K562 (cell line): ENCODE measurements around the gene SOX12. TPM values are rescaled to one million over a fixed set of nuclear protein-coding genes. Genes with fewer than 3 reads are reported as not detected.
A peak's percentile ranks its signal among the peaks of the same experiment; 100 is the strongest.

Experiments used
- CREBBP ChIP-seq: IDR thresholded peaks from one replicate; pipeline ENCODE4 v1.6.1; 2012; ENCODE audit warnings: low read depth, mild to moderate bottlenecking, control low read depth, inconsistent platforms, low read length
- FOXP1 ChIP-seq: sonication (generic); formaldehyde crosslinking; IDR thresholded peaks from 2 replicates; pipeline ENCODE4 v1.8.0; 2022; ENCODE audit warnings: mild to moderate bottlenecking, missing genetic modification reagents
- KDM4B ChIP-seq, 2 experiments: fragments of 450-650 bp in 1 of 2; sonication (generic) in 1 of 2; IDR thresholded peaks; 2 replicates each; pipeline ENCODE4 v1.6.1; 2016 to 2017; ENCODE audit warnings: borderline replicate concordance in 2 of 2, antibody characterized with exemption in 1 of 2, low read depth in 1 of 2, mild to moderate bottlenecking in 1 of 2
- MTA3 ChIP-seq: fragments of 450-650 bp; formaldehyde crosslinking; IDR thresholded peaks from 2 replicates; pipeline ENCODE4 v1.6.1; 2017; ENCODE audit warnings: mild to moderate bottlenecking, borderline replicate concordance
- PATZ1 ChIP-seq: fragments of 250-450 bp; sonication (Bioruptor Pico); IDR thresholded peaks from 2 replicates; pipeline ENCODE4 v1.5.0; 2020; ENCODE audit warnings: mild to moderate bottlenecking, borderline replicate concordance
- POLR2G ChIP-seq: fragments of 200-400 bp; formaldehyde crosslinking; IDR thresholded peaks from 2 replicates; pipeline ENCODE4 v1.6.1; 2017; ENCODE audit warnings: low read depth, mild to moderate bottlenecking, antibody characterized with exemption, low read length, moderate library complexity
- RBFOX2 ChIP-seq: fragments of 200-400 bp; formaldehyde crosslinking; IDR thresholded peaks from 2 replicates; pipeline ENCODE4 v1.6.1; 2017; ENCODE audit warnings: low read depth, mild to moderate bottlenecking, low read length, moderate library complexity
- STAT5B ChIP-seq: fragments of 250-450 bp; sonication (Bioruptor Pico); IDR thresholded peaks from 2 replicates; pipeline ENCODE4 v1.8.0; 2021; ENCODE audit warnings: mild to moderate bottlenecking, inconsistent platforms
- U2AF1 ChIP-seq: fragments of 200-400 bp; formaldehyde crosslinking; optimal IDR thresholded peaks from 2 replicates; pipeline ENCODE3; 2017; ENCODE audit warnings: mild to moderate bottlenecking, low read depth, low read length, moderate library complexity
- UBTF ChIP-seq, 2 experiments: IDR thresholded peaks; 2 replicates each; pipeline ENCODE4 v1.6.1; 2012; ENCODE audit warnings: improper control_type of control experiment in 2 of 2, low read depth in 2 of 2, low read length in 2 of 2, borderline replicate concordance in 1 of 2
- ZNF639 ChIP-seq, 2 experiments: fragments of 200-800 bp in 1 of 2; sonication (Bioruptor generic) in 1 of 2; sonication (generic) in 1 of 2; formaldehyde crosslinking in 1 of 2; IDR thresholded peaks in 1 of 2; conservative IDR thresholded peaks in 1 of 2; 2 replicates each; pipeline versions ENCODE4 v1.5.0 to v1.6.1; 2016 to 2020; ENCODE audit warnings: missing compliant biosample characterization in 1 of 2, missing genetic modification characterization in 1 of 2, missing genetic modification reagents in 1 of 2
- polyA plus RNA-seq, 8 experiments: library from polyadenylated mRNA; depleted of rRNA in 4 of 8; stranded (reverse) in 5 of 8; unstranded in 3 of 8; fragments of >200 nt; fragmentation: Nextera tagmentation in 2 of 8; fragmentation: Illumina TruSeq in 1 of 8; extraction: Ambion mirVana in 2 of 8; extraction: Trizol in 1 of 8; gene quantifications; 2 replicates each; pipeline versions ENCODE4 v1.2.1 to v1.2.3, GENCODE V29; 2011 to 2014; ENCODE audit warnings: inconsistent platforms in 1 of 8, missing spikeins in 1 of 8
- total RNA-seq, 7 experiments: library from RNA; depleted of rRNA in 6 of 7; stranded (reverse); fragments of >200 nt in 6 of 7; fragmentation: Illumina TruSeq in 2 of 7; extraction: Trizol in 2 of 7; gene quantifications; 2 replicates each; pipeline versions ENCODE4 v1.2.1 to v1.2.3, GENCODE V29; 2011 to 2021; ENCODE audit warnings: low replicate concordance in 1 of 7
- TF ChIP-seq, protein P1 (sequence below): sonication (generic); formaldehyde crosslinking; IDR thresholded peaks from 2 replicates; pipeline ENCODE4 v1.8.0; 2022; ENCODE audit warnings: missing genetic modification reagents, mild to moderate bottlenecking, moderate library complexity, borderline replicate concordance
- TF ChIP-seq, protein P2 (sequence below): sonication (generic); formaldehyde crosslinking; IDR thresholded peaks from 2 replicates; pipeline ENCODE4 v1.8.0; 2022; ENCODE audit warnings: mild to moderate bottlenecking, missing genetic modification reagents

Gene SOX12
- total and polyA plus RNA-seq, 9 of the 15 experiments (the other 6 are each of a cell fraction or from before 2014, with no cell fraction given) = 0.42 to 26.3 (median 2.6) TPM

DNA sequence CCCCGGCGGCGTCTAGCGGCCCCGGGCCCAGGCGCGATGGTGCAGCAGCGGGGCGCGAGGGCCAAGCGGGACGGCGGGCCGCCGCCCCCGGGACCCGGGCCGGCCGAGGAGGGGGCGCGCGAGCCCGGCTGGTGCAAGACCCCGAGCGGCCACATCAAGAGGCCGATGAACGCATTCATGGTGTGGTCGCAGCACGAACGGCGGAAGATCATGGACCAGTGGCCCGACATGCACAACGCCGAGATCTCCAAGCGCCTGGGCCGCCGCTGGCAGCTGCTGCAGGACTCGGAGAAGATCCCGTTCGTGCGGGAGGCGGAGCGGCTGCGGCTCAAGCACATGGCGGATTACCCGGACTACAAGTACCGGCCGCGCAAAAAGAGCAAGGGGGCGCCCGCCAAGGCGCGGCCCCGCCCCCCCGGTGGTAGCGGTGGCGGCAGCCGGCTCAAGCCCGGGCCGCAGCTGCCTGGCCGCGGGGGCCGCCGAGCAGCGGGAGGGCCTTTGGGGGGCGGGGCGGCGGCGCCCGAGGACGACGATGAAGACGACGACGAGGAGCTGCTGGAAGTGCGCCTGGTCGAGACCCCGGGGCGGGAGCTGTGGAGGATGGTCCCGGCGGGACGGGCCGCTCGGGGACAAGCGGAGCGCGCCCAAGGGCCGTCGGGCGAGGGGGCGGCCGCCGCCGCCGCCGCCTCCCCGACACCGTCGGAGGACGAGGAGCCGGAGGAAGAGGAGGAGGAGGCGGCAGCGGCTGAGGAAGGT is 715 bp downstream of the SOX12 start (continued):
- TF ChIP-seq PATZ1 (CRISPR knock-in tag) (no peak), KDM4B (IDR thresholded peaks at IDR 0.05; ENCODE audit: borderline replicate concordance in 2 of 2, low read depth in 1 of 2) (no peak), MTA3 (0 out of 2 replicates have a peak, but pooled peaks have one; percentile 45), ZNF639 (CRISPR knock-in tag; conservative IDR thresholded peaks at IDR 0.05 in 1 of 2, IDR thresholded peaks at IDR 0.05 in 1 of 2) (peak in 1 of 2 experiments; percentile 21; a peak in 1 of 4 replicates), CREBBP (no peak), RBFOX2 (peak; percentile 73), FOXP1 (no peak), STAT5B (no peak), U2AF1 (no peak), POLR2G (peak; percentile 65), UBTF (IDR thresholded peaks at IDR 0.05; ENCODE audit: borderline replicate concordance in 1 of 2, low read depth in 2 of 2, low read length in 2 of 2) (0 out of 4 replicates have a peak, but pooled peaks have one; percentile 58 to 78)
- TF ChIP-seq, protein P1, sequence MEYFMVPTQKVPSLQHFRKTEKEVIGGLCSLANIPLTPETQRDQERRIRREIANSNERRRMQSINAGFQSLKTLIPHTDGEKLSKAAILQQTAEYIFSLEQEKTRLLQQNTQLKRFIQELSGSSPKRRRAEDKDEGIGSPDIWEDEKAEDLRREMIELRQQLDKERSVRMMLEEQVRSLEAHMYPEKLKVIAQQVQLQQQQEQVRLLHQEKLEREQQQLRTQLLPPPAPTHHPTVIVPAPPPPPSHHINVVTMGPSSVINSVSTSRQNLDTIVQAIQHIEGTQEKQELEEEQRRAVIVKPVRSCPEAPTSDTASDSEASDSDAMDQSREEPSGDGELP = peak; percentile 38; the same call in 1 of the 2 replicates
- TF ChIP-seq, protein P2, sequence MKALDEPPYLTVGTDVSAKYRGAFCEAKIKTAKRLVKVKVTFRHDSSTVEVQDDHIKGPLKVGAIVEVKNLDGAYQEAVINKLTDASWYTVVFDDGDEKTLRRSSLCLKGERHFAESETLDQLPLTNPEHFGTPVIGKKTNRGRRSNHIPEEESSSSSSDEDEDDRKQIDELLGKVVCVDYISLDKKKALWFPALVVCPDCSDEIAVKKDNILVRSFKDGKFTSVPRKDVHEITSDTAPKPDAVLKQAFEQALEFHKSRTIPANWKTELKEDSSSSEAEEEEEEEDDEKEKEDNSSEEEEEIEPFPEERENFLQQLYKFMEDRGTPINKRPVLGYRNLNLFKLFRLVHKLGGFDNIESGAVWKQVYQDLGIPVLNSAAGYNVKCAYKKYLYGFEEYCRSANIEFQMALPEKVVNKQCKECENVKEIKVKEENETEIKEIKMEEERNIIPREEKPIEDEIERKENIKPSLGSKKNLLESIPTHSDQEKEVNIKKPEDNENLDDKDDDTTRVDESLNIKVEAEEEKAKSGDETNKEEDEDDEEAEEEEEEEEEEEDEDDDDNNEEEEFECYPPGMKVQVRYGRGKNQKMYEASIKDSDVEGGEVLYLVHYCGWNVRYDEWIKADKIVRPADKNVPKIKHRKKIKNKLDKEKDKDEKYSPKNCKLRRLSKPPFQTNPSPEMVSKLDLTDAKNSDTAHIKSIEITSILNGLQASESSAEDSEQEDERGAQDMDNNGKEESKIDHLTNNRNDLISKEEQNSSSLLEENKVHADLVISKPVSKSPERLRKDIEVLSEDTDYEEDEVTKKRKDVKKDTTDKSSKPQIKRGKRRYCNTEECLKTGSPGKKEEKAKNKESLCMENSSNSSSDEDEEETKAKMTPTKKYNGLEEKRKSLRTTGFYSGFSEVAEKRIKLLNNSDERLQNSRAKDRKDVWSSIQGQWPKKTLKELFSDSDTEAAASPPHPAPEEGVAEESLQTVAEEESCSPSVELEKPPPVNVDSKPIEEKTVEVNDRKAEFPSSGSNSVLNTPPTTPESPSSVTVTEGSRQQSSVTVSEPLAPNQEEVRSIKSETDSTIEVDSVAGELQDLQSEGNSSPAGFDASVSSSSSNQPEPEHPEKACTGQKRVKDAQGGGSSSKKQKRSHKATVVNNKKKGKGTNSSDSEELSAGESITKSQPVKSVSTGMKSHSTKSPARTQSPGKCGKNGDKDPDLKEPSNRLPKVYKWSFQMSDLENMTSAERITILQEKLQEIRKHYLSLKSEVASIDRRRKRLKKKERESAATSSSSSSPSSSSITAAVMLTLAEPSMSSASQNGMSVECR (CRISPR knock-in tag) = peak; percentile 28; the same call in 1 of the 2 replicates
